Stimulated activated CD8-positive, alpha-beta memory T cell treated with anti-CD3 and anti-CD28 coated beads, Interleukin-15, amount 100 ng/mL, for 1 hour (primary cell): ENCODE data around the gene TSPYL4.
"Not testable (repeated sequence)": the region's sequence is repeated elsewhere in the genome, so short reads cannot be mapped to it uniquely, and the experiment has no call there.

Source experiments
- DNase-seq: peaks from one replicate; pipeline ENCODE4 v3.0.0-alpha.2; 2020; ENCODE audit warnings: low read depth

The TSPYL4 gene

DNA sequence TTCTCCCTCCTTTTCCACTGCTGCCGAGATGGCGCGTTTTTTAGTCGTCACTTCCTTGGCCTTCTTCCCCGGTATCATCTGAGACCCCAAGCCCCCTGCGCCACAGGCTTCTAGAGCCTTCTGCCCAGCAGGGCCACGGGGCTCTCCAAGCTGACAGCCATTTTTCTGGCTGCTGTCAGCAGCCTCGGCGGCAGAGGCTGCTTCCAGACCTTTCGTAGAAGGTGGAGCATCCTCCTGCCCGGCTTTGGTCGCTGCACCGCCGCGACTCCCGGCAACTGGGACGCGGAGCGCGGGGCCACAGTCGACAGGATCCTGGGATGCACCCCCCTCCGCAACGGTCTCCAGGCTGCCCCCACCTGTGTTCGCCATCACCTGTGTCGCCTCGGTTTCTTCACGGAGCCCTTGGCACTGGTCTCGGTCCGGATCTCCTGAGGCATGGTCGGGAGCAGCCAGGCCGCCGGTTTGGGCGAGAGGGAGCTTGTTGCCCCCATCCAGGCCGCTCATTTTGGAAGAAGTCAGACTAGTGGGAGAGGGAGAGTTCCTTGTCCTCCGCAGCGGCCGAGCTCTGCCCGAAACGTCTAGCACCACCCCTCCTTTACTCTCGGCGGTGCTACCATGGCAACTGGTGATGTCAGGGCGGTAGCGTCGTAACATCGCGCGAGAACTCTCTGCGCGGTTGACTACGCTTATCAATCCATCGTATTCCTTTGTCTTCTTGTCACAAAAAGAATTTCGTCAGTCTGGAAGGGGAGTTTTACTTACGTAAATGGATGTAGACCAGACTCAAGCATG lies at the start of gene TSPYL4:
Gene TSPYL4 (minus strand): TSS at position 571 of the 792 bp plus-strand sequence. CDS start 67 bp downstream, at position 504.
- DNase-seq: peak; percentile 82

DNA sequence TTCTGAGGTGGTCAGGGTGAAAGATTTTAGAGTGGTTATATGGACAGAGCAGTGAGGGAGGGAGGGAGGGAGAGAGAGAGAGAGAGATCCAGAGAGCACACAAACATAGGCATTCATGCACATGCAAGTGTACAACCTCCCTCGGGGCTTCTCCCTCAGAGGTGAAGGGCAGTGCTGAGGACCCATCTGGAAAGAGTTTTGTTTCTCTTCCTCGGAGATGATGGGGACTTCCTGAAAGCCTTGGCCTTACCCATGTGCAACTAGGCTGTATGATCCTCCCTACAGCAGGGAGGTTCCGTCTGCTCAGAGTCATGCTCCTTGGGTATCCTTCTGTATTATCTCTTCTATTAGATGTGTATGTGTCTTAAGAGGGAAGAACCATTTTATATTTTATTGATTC lies 47.2 kb upstream of the TSPYL4 start:
- DNase-seq: no peak

- DNase-seq: no peak
These were observed 46.7 kb upstream of the TSPYL4 start for GRCh38 chr6:116300566-116300965.

DNA sequence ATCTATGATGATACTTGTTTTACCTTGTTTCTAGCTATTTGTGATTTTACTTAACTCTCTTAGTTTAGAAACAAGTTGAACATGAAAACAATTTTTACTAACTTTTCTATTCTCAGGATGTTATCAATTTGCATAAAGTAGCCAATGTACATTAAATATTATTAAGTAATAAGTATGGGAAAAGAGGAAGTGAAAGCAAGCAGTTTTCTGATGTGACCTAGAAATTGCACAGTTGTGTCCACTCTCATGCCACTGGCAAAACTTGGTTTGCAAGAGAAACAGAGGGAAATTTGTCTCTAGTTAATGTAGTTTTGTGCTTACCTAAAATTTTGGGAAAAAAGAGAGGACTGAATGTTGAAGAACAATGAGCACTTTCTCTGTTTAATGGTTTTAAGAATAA lies 45.1 kb upstream of the TSPYL4 start:
- no peak for DNase-seq

DNA sequence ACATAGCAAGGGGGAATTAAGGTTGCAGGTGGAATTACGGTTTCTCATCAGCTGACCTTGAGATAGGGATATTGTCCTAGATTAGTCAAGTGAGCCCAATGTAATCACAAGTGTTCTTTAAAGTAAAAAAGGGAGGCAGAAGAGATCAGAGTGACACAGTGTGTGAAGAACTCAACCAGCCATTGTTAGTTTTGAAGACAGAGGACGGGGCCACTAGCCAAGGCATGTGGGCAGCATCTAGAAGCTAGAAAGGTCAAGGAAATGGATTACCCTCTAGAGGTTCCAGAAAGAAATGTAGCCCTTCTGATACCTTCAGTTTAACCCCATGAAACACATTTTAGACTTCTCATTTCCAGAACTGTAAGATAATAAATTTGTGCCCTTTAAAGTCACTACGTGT lies 44.4 kb upstream of the TSPYL4 start:
- DNase-seq: no peak

GRCh38 chr6:116292553-116292952 lies 38.7 kb upstream of the TSPYL4 start:
- DNase-seq: no peak

GRCh38 chr6:116291701-116292396 lies 38.0 kb upstream of the TSPYL4 start:
- no peak for DNase-seq

- DNase-seq: no peak
These were observed 36.9 kb upstream of the TSPYL4 start for GRCh38 chr6:116290799-116291198.

- DNase-seq: no peak
These were observed 36.0 kb upstream of the TSPYL4 start for GRCh38 chr6:116289876-116290275.

- DNase-seq: no peak
These were observed 33.9 kb upstream of the TSPYL4 start for GRCh38 chr6:116287689-116288282.

GRCh38 chr6:116286773-116287358 lies 33.0 kb upstream of the TSPYL4 start:
- DNase-seq: no peak

DNA sequence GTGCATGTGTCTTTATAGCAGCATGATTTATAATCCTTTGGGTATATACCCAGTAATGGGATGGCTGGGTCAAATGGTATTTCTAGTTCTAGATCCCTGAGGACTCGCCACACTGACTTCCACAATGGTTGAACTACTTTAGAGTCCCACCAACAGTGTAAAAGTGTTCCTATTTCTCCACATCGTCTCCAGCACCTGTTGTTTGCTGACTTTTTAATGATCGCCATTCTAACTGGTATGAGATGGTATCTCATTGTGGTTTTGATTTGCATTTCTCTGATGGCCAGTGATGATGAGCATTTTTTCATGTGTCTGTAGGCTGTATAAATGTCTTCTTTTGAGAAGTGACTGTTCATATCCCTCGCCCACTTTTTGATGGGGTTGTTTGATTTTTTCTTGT lies 31.1 kb upstream of the TSPYL4 start:
- not testable (repeated sequence) for DNase-seq

DNA sequence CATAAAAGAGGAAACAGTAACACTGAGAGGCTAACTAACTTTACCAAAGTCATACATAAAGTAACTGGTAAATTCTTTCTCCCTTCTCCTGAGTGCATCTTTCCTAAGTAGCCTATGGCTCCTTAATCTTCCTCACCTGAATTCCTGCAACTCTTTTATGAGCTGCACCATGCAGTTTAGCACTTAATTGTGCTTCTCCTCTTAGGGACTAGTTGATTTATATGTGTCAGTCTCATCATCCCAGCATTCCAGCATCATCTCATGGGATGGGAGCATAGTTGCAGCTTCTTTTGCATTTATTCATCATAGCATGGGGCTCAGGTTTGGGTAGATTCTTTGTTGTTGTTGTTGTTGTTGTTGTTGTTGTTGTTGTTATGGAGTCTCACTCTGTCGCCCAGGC lies 29.3 kb upstream of the TSPYL4 start:
- no peak for DNase-seq

DNA sequence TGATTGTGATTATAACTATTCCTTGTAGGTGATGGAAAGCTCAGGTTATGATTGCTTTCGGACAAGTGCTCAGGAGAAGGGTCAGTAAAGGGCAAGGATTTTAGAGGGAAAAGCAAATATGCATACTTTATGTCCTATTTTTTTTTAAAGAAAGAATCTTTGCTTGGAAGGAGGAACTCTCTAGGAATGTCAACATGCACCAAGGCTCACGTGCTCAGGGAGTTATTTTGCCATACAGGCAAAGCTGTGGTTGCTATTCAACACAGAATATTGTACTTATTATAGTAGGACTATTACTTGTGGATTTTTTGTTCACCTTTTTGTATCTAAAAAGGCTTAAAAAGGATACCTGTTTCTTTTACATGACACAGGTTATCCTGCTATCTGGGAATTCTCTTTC lies 28.8 kb upstream of the TSPYL4 start:
- no peak for DNase-seq

- no peak for DNase-seq
These were observed 27.1 kb upstream of the TSPYL4 start for GRCh38 chr6:116280933-116281316.

DNA sequence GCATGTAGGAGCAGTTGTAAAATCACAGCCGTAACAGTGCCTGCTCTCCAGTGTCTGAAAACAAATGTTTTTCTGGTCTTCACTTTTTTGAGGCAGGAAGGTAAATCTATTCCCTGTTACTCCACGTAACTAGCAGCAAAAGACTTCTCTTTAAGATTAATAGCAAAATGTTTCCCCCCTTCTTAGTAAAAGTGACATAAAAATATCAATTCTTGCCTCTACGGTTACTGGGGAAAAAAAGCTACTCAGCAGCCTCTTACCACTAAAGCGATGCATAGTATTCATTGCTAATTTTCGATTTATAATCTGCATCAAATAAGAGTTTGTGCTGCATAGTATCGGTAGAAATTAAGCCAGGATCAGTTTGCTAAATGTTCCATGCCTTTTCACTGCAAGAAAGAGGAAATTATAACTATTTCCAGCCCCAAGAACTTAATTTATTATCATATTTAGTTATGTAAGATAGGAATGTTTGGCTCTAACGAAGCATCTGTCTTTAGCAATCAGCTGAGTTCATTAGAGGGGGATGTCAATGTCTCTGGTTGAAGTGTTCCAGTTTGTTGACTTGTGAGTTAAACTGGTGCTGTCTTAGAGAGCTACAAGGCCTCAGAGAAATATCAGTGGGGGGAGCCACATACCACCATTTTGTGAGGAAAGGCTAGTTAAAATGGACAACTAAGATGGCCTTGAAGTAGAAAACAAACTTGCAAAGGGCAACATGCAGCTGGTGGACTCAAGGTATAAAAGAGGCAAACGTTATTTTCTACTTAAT lies 26.5 kb upstream of the TSPYL4 start:
- DNase-seq: no peak

DNA sequence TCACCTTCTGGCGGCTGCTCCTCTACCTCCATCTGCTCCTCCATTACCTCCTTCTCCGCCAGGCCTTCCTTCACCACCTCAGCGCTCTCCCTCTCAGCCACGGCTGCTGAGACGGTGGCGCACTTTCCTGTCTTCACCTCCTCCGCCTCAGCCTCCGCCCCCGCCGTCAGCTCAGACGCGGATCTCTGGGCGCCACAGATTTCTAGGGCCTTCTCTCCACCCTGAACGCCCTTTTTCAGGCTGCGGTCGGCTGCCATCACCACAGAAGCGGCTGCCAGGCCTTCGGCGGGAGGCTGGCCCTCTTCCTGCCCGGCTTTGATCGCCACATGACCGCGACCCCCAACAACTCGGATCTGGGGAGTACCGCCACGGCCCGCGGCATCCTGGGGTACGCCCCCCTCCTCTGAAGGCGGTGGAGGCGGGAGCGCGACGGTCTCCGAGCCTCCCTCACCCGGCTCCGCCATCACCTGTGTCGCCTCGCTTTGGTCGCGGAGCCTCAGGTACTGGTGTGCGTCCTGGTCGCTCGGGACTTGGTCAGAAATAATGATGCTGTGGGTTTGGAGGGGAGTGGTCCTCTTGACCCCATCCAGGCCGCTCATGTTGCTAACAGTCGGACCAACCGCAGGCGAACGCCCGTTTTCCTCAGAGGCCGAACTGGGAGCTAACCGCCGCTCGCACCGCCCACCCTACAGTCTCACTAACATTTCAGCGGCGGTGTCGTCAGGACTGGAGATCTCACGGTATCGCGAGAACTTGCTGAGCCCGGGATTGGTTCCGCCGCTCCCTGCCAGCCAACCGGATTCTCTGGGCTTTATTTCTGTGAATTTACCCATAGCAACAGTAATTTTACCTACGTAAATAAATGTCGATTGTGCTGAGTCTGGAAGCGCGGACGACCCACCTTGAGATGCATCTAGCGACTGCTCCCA lies 25.6 kb upstream of the TSPYL4 start, which contains the start of gene TSPYL1:
Gene TSPYL1 (minus strand): TSS at position 699 of the 929 bp plus-strand sequence. CDS start 100 bp downstream, at position 599.
- peak; percentile 91 for DNase-seq

DNA sequence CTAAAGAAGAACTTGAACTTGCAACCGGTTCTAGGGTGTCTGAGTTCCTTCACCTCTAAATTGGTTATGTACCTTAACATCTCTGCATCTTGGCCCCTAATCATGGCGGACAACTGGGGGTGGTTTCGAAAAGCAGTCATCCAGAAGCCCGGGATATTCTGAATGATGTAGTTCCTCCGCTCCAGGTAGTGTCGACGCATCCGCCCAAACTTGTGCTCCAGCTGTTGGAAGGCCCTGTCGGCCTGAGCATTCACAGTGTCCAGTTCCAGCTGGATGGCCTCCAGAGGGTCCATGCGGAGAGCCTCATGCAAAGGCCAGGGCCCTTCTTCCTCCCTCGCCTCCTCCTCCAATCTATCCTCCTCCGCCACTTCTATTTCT lies 25.0 kb upstream of the TSPYL4 start:
- no peak for DNase-seq

GRCh38 chr6:116278481-116278829 lies 24.6 kb upstream of the TSPYL4 start:
- no peak for DNase-seq

DNA sequence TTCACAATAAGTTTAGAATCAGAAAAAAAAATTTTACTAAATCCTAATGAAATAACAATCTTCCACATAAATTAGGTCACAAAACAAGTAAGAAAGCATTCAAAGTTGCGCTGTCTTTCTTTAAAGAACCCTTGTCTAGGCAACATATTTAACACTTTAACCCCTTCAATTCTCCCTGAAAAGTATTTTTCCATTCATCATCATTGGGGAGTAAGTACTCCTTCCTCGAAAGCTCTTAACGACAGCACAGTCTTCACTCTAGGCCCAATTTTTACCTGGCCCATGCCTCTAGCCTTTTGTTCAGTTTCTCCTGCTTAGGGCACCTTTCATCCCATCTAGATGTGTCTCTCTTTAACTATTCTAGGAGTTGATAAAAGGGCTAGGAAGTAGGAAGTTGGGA lies 23.2 kb upstream of the TSPYL4 start:
- no peak for DNase-seq

DNA sequence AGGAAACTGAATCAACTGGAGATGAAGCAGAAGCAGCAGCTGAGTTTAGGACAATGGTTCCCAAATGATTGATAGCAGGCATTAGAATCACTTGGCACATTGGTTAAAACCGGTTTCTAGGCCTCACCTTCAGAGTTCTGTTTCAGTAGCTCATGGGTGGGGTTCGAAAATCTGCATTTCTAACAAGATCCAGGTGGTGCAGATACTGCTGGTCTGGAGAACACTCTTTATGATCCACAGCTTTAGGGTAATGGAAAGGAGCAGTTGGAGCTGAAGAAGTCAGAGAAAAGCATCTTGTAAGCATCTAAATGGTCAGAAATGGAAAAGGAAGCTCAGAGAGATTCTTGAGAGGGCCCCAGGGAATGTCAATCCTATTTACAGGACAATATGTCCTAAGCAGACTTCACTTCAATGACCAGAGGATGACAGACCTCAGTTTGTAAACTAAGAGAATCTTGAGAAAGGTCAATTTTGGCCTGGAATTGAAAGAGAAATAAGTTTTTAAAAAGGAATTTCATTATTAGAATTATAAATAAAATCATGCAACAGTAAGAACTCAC lies 17.4 kb upstream of the TSPYL4 start:
- no peak for DNase-seq
